GM23248 (cell line): ENCODE data around the gene BCAS1.

Experiments
- EZH2 ChIP-seq: fragments of 200-600 bp; sonication (generic); IDR thresholded peaks from 2 replicates; pipeline ENCODE4 v1.6.1; 2018; ENCODE audit warnings: antibody characterized with exemption, mild to moderate bottlenecking; ENCODE audit not compliant: insufficient read depth, poor library complexity, severe bottlenecking
- EZH2phosphoT487 ChIP-seq: fragments of 200-600 bp; sonication (generic); IDR thresholded peaks from 2 replicates; pipeline ENCODE4 v1.6.1; 2018; ENCODE audit warnings: antibody characterized with exemption, moderate library complexity, mild to moderate bottlenecking, low read depth; ENCODE audit not compliant: insufficient read depth

GRCh38 chr20:53894707-53895384 lies 175.5 kb downstream of the BCAS1 start:
- no peak for TF ChIP-seq EZH2
- no peak for TF ChIP-seq EZH2phosphoT487
